Globus pallidus (tissue), 1 donor: ENCODE measurements around the gene MAPT.
A peak's percentile ranks its signal among the peaks of the same experiment; 100 is the strongest.

ENCODE experiments used
- DNase-seq: peaks from one replicate; pipeline ENCODE4 v3.0.0-alpha.2; 2015; ENCODE audit warnings: low spot score

MAPT gene

DNA sequence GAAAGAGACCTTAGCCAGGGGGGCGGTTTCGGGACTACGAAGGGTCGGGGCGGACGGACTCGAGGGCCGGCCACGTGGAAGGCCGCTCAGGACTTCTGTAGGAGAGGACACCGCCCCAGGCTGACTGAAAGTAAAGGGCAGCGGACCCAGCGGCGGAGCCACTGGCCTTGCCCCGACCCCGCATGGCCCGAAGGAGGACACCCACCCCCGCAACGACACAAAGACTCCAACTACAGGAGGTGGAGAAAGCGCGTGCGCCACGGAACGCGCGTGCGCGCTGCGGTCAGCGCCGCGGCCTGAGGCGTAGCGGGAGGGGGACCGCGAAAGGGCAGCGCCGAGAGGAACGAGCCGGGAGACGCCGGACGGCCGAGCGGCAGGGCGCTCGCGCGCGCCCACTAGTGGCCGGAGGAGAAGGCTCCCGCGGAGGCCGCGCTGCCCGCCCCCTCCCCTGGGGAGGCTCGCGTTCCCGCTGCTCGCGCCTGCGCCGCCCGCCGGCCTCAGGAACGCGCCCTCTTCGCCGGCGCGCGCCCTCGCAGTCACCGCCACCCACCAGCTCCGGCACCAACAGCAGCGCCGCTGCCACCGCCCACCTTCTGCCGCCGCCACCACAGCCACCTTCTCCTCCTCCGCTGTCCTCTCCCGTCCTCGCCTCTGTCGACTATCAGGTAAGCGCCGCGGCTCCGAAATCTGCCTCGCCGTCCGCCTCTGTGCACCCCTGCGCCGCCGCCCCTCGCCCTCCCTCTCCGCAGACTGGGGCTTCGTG, at the start of gene MAPT:
Gene MAPT, plus strand, starts transcription at position 533 of the 763 bp plus-strand sequence. CDS start 67,784 bp downstream, outside the sequence.
- DNase-seq, result peak; percentile 96

- no peak for DNase-seq
These were observed 49.5 kb upstream of the MAPT start, which contains the start of gene SPPL2C for GRCh38 chr17:45844695-45845375. SPPL2C (plus strand) TSS chr17:45844881; CDS start chr17:45844907, 26 bp downstream.

DNA sequence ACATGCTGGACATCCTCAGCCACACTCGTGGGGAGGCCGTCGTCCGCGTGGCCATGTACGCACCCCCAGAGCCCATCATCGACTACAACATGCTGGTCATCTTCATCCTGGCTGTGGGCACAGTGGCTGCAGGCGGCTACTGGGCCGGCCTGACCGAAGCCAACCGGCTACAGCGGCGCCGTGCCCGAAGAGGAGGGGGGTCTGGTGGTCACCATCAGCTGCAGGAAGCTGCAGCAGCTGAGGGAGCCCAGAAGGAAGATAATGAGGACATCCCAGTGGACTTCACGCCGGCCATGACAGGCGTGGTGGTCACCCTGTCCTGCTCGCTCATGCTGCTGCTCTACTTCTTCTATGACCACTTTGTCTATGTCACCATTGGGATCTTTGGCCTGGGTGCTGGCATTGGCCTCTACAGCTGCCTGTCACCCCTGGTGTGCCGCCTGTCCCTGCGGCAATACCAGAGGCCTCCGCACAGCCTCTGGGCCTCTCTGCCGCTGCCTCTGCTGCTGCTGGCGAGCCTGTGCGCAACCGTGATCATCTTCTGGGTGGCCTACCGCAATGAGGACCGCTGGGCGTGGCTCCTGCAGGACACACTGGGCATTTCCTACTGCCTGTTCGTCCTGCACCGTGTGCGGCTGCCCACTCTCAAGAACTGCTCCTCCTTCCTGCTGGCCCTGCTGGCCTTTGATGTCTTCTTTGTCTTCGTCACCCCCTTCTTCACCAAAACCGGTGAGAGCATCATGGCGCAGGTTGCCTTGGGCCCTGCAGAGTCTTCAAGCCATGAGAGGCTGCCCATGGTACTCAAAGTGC, 48.8 kb upstream of the MAPT start:
- DNase-seq, result no peak

GRCh38 chr17:45846223-45846622, 48.1 kb upstream of the MAPT start:
- DNase-seq, result no peak

DNA sequence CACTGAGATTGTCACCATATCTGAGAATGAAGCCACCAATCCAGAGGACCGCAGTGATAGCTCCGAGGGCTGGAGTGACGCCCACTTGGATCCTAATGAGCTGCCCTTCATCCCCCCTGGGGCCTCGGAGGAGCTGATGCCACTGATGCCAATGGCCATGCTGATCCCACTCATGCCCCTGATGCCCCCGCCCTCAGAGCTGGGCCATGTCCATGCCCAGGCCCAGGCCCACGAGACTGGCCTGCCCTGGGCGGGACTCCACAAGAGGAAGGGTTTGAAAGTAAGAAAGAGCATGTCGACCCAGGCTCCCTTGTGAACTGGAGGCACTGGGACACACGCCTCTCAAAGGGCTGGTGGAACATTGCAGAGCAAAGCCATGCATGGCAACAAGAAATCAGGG, 47.7 kb upstream of the MAPT start:
- no peak for DNase-seq

DNA sequence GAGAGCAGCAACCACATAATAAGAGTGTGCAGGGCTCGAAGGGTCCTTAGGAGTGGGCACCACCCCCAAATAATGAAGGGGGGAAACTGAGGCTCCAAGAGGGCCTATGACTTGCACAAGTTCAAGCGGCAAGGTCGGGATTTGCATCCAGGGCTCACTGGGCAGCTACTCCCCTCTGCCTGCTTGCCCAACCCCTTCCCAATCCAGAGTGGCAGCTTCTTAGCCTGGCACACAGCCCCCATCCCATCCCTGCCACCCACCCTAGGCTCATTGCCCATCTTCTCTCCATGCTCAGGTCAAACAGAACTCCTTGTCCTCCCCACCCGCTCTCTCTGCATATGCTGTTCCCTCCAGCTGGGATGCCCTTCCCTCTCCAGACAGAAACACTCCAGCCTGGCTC, 47.3 kb upstream of the MAPT start:
- no peak for DNase-seq

GRCh38 chr17:45847747-45848146, 46.6 kb upstream of the MAPT start:
- DNase-seq, result no peak

DNA sequence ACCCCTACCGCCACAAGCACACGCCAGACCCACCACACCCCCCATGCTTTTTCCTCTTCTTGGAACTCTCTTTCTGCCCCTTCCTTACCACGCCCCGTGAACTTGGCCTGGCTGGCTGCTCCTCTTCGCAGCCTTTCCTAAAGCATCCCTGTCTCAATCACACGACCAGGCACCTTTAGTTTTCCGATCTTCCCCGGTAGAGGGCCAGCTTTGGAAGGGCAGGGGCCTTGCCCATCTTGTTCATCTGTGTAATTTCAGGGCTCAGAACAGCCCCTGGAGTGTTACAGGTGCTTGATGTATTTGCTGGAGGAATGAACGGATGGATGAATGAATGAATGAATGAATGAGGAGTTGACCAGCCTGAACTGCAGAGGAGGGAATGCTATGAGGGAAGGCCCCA, 45.9 kb upstream of the MAPT start:
- no peak for DNase-seq

GRCh38 chr17:45848868-45849535, 45.4 kb upstream of the MAPT start:
- peak; percentile 90 for DNase-seq

GRCh38 chr17:45849536-45849990, 44.8 kb upstream of the MAPT start:
- DNase-seq, result no peak

DNA sequence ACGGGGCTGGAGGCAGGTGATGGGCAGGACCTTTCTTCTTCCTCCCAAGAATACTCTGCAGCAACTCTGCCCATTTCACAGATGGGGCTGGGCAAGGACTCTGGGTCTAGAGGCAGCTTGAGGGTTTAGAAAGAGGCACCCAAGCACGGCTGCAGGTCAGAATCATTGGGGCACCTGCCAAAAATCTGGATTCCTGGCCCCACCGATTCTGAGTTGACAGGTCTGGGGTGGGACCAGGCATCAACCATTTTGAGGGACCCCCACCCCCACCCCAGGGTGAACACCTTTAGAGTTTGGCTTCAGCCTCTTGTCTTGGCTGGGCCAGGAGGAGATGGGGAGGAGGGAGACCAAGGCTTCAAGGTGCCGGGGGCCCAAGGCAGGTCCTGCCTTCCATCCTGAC, 44.3 kb upstream of the MAPT start:
- DNase-seq, result no peak

DNA sequence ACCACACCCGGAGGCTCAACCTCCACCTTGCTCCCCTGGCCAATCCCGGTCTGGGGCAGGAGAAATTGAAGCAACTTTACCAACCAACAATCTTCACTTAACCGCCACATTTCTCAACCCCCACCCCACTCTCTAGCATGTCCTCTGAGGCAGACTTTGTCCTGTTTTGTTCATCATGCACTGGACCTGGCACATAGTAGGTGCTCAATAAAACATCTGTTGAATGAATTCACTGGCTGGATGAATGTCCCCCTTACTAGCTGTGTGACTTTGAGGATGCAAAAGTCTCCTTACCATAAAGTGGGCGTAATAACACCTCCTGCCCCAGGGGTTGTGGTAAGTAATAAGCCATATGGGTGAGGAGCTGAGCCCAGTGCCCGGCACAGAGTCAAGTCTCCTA, 43.9 kb upstream of the MAPT start:
- DNase-seq, result no peak

GRCh38 chr17:45851022-45851421, 43.3 kb upstream of the MAPT start:
- DNase-seq, result no peak

GRCh38 chr17:45851464-45851863, 42.9 kb upstream of the MAPT start:
- no peak for DNase-seq

- DNase-seq, result no peak
These were observed 42.5 kb upstream of the MAPT start for GRCh38 chr17:45851873-45852272.

DNA sequence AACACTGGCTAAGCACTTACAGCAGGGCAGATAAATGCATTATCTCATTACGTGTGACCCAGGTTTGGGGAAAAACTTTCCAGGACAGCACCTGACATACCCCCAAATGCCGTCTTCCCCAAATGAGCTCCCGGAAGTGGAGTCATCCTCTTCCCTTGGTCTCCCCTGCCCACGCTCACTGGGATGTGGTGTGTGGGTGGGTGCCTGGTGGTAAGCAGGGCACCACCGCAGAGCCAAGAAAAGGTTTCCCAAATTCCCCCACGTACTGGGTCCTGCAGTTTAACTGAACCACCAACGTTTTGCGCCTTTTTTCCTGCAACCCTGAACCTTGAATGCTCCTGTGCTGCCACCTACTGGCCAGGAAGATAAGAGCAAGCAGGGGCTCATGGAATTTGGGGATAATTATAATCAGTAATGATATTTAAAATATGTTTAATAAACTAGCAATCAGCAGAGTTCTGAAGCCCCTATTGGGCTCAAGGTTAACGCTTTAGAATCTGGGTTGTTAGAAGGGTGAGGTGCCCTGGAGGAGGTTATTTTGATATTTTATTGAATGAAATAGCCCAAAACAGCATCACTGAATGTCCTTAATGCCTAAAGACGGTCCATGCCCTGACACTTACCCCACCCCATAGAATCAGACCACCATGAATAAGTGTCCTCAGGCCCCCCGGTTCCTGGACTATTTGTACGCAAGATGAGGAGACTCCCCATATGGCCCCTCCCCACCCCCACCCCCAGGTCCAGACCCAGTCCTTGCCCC, 41.6 kb upstream of the MAPT start:
- peak; percentile 60 for DNase-seq

DNA sequence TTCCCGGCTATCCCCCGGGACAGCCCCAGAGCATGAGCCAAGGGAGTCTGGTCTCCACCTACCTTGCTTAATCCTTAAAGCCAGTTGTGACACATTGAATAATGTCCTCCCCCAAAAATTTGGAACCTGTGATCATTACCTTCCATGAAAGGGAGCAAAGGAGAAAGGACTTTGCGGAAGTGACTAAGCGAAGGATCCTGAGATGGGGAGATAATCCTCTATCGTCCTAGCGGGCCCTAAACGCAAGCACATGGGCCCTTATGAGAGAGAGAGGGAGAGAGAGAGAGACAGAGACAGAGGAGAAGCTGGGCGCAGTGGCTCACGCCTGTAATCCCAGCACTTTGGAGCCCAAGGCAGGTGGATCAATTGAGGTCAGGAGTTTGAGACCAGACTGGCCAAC, 40.1 kb upstream of the MAPT start:
- DNase-seq, result no peak

DNA sequence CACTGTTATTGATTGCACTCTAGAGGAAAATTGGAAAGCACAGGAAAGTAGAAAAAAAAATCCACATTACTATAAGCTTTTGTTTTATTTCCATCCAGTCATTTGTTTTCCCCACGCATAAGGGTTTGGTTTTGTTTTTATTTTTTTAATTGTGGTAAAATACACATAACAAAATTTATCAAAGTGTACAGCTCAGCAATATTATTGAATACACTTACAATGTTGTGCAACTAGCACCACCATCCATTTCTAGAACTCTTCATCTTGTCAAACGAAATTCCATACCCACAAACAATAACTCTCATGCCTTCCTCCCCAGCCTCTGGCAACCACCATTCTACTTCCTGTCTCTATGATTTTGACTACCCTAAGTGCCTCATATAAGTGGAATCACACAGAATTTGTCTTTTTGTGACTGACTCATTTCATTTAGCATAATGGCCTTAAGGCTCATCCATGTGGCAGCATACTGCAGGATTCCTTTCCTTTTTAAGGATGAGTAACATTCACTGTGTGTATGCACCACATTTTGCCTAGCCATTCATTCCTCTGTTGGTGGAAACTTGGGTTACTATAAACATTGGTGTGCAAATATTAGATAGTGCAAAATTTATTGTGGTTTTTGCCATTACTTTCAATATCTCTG, 38.5 kb upstream of the MAPT start:
- no peak for DNase-seq

GRCh38 chr17:45857977-45858708, 36.2 kb upstream of the MAPT start:
- no peak for DNase-seq

DNA sequence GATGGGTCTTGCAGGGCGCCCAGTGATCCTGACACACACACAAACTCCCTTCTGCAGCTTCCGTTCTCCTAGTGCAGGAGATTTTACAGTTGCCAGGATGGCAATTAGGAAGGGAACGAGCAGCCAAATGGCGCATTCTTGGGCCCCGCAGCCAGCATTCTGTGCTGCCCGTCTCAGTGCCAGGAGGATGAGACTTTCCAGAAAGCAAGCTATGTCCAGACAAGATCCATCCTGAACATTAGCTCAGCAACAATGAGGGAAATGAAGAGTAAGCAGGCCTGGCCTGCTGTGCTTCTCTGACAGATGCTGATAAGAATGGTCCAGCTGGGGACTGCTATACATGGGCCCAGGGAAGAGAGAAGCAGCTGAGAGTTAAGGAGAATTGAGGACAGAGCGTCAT, 33.2 kb upstream of the MAPT start:
- no peak for DNase-seq
